ENCODE measurements around the gene VPS35L.

GRCh38 chr16:19601083-19601976 lies 45.8 kb downstream of the VPS35L start:
- TF ChIP-seq POLR2A (IDR thresholded peaks at IDR 0.05; ENCODE audit: low read length), result no peak
- TF ChIP-seq GATA1 (IDR thresholded peaks at IDR 0.05; ENCODE audit: low read depth, low read length), result no peak
